ENCODE results near the gene NPFFR2.
"Not testable (repeated sequence)": the region's sequence is repeated elsewhere in the genome, so short reads cannot be mapped to it uniquely, and the experiment has no call there.

NPFFR2 gene

GRCh38 chr4:72076562-72076961, 44.8 kb downstream of the NPFFR2 start:
- peak; percentile 56 for DNase-seq (ENCODE audit: low read depth)
- H3K4me3 ChIP-seq (ENCODE audit: low read length), result no peak overlapping the region
- TF ChIP-seq, protein P1, sequence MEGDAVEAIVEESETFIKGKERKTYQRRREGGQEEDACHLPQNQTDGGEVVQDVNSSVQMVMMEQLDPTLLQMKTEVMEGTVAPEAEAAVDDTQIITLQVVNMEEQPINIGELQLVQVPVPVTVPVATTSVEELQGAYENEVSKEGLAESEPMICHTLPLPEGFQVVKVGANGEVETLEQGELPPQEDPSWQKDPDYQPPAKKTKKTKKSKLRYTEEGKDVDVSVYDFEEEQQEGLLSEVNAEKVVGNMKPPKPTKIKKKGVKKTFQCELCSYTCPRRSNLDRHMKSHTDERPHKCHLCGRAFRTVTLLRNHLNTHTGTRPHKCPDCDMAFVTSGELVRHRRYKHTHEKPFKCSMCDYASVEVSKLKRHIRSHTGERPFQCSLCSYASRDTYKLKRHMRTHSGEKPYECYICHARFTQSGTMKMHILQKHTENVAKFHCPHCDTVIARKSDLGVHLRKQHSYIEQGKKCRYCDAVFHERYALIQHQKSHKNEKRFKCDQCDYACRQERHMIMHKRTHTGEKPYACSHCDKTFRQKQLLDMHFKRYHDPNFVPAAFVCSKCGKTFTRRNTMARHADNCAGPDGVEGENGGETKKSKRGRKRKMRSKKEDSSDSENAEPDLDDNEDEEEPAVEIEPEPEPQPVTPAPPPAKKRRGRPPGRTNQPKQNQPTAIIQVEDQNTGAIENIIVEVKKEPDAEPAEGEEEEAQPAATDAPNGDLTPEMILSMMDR (IDR thresholded peaks at IDR 0.05; ENCODE audit: insufficient read depth, low read depth, low read length, missing control alignments), result no peak

GRCh38 chr4:72077346-72077745, 45.5 kb downstream of the NPFFR2 start:
- TF ChIP-seq, protein P1 (IDR thresholded peaks at IDR 0.05; ENCODE audit: insufficient read depth, low read depth, low read length, missing control alignments), result no peak
- no peak for DNase-seq (ENCODE audit: low read depth)
- no peak overlapping the region for H3K4me3 ChIP-seq (ENCODE audit: low read length)

- no peak overlapping the region for H3K4me3 ChIP-seq (ENCODE audit: low read length)
- TF ChIP-seq, protein P1 (IDR thresholded peaks at IDR 0.05; ENCODE audit: insufficient read depth, low read depth, low read length, missing control alignments), result no peak
- DNase-seq (ENCODE audit: low read depth), result no peak
These were observed 52.8 kb downstream of the NPFFR2 start for GRCh38 chr4:72084587-72085011.

DNA sequence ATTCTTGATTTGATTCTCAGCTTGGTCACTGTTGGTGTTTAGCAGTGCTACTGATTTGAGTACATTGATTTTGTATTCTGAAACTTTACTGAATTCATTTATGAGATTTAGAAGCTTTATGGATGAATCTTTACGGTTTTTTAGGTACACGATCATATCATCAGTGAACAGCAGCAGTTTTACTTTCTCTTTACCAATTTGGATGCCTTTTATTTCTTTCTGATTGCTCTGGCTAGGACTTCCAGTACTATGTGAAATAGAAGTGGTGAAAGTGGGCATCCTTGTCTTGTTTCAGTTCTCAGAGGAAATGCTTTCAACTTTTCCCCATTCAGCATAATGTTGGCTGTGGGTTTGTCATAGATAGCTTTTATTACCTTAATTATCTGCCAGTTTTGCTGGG, 58.8 kb downstream of the NPFFR2 start:
- DNase-seq (ENCODE audit: low read depth); H3K4me3 ChIP-seq (ENCODE audit: low read length): not testable (repeated sequence)

DNA sequence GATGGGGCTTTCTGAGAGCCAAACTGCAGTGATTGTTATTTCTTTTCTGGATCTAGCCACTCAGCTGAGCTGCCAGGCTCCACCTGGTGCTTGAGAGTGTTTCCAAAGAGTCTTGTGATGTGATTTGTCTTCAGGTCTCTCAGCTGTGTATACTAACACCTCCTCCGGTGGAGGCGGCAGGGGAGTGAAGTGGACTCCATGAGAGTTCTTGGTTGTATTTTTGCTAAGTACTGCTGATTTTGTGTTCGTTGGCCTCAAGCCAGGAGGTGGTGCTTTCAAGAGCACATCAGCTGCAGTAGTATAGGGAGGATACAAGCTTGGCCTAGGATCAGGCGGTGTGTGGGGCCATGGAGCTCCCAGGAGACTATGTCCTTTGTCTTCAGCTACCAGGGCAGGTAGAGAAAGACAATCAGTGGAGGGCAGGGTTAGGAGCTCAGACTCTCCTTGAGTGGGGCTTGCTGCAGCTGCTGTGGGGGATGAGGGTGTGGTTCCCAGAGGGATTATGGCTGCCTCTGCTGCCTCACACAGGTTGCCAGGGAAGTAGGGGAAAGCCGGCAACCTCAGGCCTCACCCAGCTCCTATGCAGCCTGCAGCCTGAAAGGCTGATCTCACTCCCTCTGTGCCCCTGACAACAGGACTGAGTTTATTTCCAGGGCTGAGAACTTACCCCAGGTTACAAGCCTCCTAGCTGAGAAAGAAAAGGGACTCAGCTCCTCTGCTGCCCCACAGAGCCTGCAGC, 62.4 kb downstream of the NPFFR2 start:
- no peak for DNase-seq (ENCODE audit: low read depth)
- TF ChIP-seq, protein P1 (IDR thresholded peaks at IDR 0.05; ENCODE audit: insufficient read depth, low read depth, low read length, missing control alignments), result no peak
- H3K4me3 ChIP-seq (ENCODE audit: low read length), result no peak overlapping the region

DNA sequence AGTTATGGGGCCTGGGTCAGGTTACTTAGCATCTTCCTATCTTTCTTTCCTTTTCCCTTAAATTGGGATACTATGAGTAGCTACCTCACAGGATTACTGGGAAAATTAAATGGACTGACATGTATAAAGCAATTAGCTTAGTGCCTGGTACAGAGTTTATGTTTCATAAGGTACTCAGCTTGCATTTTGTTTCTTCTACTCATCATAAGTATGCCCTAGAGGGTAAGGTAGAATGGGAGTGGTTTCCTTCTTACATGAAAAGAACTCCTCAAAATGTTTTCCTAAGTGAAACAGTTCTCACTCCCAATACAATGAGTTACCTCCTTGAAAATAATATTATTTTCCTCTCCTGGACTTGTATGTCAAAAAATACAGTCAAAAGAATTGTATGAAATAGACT, 75.7 kb downstream of the NPFFR2 start:
- TF ChIP-seq, protein P1 (IDR thresholded peaks at IDR 0.05; ENCODE audit: insufficient read depth, low read depth, low read length, missing control alignments), result no peak
- no peak overlapping the region for H3K4me3 ChIP-seq (ENCODE audit: low read length)
- peak; percentile 59 for DNase-seq (ENCODE audit: low read depth)

DNA sequence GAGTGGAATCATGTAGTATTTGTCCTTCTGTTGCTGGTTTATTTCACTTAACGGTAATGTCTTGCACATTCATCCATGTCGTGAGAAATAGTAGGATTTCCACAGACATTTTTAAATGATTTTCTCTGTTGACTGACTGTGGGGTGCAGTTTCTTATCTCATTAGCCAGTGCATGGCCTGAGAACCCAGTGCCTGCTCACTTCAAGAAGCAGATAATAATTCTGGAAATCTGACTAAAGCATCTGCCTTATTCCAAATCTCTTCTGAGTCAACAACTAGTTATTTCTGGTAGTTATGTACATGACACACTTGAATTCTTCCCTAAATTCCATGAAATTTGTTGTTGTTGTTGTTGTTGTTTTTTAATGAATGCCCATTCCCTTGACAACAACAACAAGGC, 77.6 kb downstream of the NPFFR2 start:
- no peak for DNase-seq (ENCODE audit: low read depth)
- no peak overlapping the region for H3K4me3 ChIP-seq (ENCODE audit: low read length)
- TF ChIP-seq, protein P1 (IDR thresholded peaks at IDR 0.05; ENCODE audit: insufficient read depth, low read depth, low read length, missing control alignments), result no peak
